ENCODE measurements around the gene POLR2F. TPM values are rescaled to one million over a fixed set of nuclear protein-coding genes. Genes with fewer than 3 reads are reported as not detected.
"Not testable (repeated sequence)": the region's sequence is repeated elsewhere in the genome, so short reads cannot be mapped to it uniquely, and the experiment has no call there.

The POLR2F gene
- total RNA-seq, 4 donors from 2014 or later: 45.7 to 93.0 (median 72.1) TPM

GRCh38 chr22:37951305-37951704 is 2.2 kb upstream of the POLR2F start:
- Histone ChIP-seq H3K4me1 (peaks cover 15 to 36% (median 28%) of the 10 kb centered on the region in 4 donors), H3K4me3 (no peak overlapping the region), H3K27ac (replicated peaks in 1 of 4) (no peak overlapping the region), H3K36me3 (peaks cover 0 to 4% (median 2%) of the 10 kb centered on the region in 4 donors), H3K9me3 (no peaks in the 10 kb centered on the region), H3K27me3 (no peaks in the 10 kb centered on the region)
- no peak for DNase-seq (ENCODE audit: extremely low spot score)
- intact Hi-C loops (cut with DNase I): no loop called here
- 37% methylated on average over 8 of the region's 8 CpGs for WGBS
- no peak for TF ChIP-seq CTCF (IDR thresholded peaks at IDR 0.05)
- TF ChIP-seq POLR2AphosphoS5 (IDR thresholded peaks at IDR 0.05): no peak
- no peak for TF ChIP-seq EP300 (IDR thresholded peaks at IDR 0.05)
- no peak for TF ChIP-seq POLR2A (IDR thresholded peaks at IDR 0.05; ENCODE audit: low read depth)

- peak overlapping the region; percentile 83 to 95 (median 86) for H3K4me3 ChIP-seq
- H3K27ac ChIP-seq (replicated peaks in 1 of 4): peak overlapping the region in 3 of 4 donors; percentile 75 to 87 (median 83)
- H3K27me3 ChIP-seq; DNase-seq (ENCODE audit: extremely low spot score); H3K9me3 ChIP-seq; intact Hi-C loops (cut with DNase I): not testable (repeated sequence)
- peaks cover 11 to 18% (median 14%) of the 10 kb centered on the region in 4 donors for H3K36me3 ChIP-seq
- 7% methylated on average over 19 of the region's 20 CpGs for WGBS
- peaks cover 15 to 41% (median 28%) of the 10 kb centered on the region in 4 donors for H3K4me1 ChIP-seq
These were observed 870 bp upstream of the POLR2F start for GRCh38 chr22:37952629-37953028.

- intact Hi-C loops (cut with DNase I): no loop called here
- H3K4me3 ChIP-seq: peak overlapping the region; percentile 83 to 95 (median 86)
- H3K9me3 ChIP-seq: no peaks in the 10 kb centered on the region
- H3K27ac ChIP-seq (replicated peaks in 1 of 4): peak overlapping the region; percentile 75 to 87 (median 80)
- peaks cover 15 to 45% (median 28%) of the 10 kb centered on the region in 4 donors for H3K4me1 ChIP-seq
- H3K36me3 ChIP-seq: peaks cover 15 to 22% (median 18%) of the 10 kb centered on the region in 4 donors
- TF ChIP-seq EP300 (IDR thresholded peaks at IDR 0.05): no peak
- no peak for TF ChIP-seq POLR2AphosphoS5 (IDR thresholded peaks at IDR 0.05)
- TF ChIP-seq POLR2A (IDR thresholded peaks at IDR 0.05; ENCODE audit: low read depth): no peak
- TF ChIP-seq CTCF (IDR thresholded peaks at IDR 0.05): no peak
- no peak for DNase-seq (ENCODE audit: extremely low spot score)
- H3K27me3 ChIP-seq: no peaks in the 10 kb centered on the region
- WGBS: 3% methylated on average over 12 of the region's 13 CpGs
These were observed 450 bp upstream of the POLR2F start for GRCh38 chr22:37953062-37953436.

- Histone ChIP-seq H3K27ac (replicated peaks in 1 of 4) (no peak overlapping the region), H3K4me3 (peak overlapping the region; percentile 83 to 95 (median 86)), H3K27me3 (no peaks in the 10 kb centered on the region), H3K36me3 (peaks cover 28 to 38% (median 35%) of the 10 kb centered on the region in 4 donors), H3K4me1 (peaks cover 15 to 45% (median 28%) of the 10 kb centered on the region in 4 donors), H3K9me3 (no peaks in the 10 kb centered on the region)
- WGBS: 69% methylated on average over 4 of the region's 4 CpGs
- TF ChIP-seq EP300 (IDR thresholded peaks at IDR 0.05) (no peak), POLR2AphosphoS5 (IDR thresholded peaks at IDR 0.05) (no peak), CTCF (IDR thresholded peaks at IDR 0.05) (no peak), POLR2A (IDR thresholded peaks at IDR 0.05; ENCODE audit: low read depth) (no peak)
- intact Hi-C loops (cut with DNase I): no loop called here
- DNase-seq (ENCODE audit: extremely low spot score): no peak
These were observed 1.2 kb downstream of the POLR2F start for GRCh38 chr22:37954686-37955085.

- DNase-seq (ENCODE audit: extremely low spot score); H3K4me3 ChIP-seq; H3K27me3 ChIP-seq; intact Hi-C loops (cut with DNase I); H3K9me3 ChIP-seq; H3K27ac ChIP-seq (replicated peaks in 1 of 4): not testable (repeated sequence)
- WGBS: 80% methylated on average over 15 of the region's 15 CpGs
- H3K4me1 ChIP-seq: peaks cover 15 to 45% (median 28%) of the 10 kb centered on the region in 4 donors
- peaks cover 40 to 50% (median 47%) of the 10 kb centered on the region in 4 donors for H3K36me3 ChIP-seq
These were observed 2.4 kb downstream of the POLR2F start for GRCh38 chr22:37955825-37956397.

- TF ChIP-seq POLR2A (IDR thresholded peaks at IDR 0.05; ENCODE audit: low read depth) (no peak), CTCF (IDR thresholded peaks at IDR 0.05) (no peak), EP300 (IDR thresholded peaks at IDR 0.05) (no peak), POLR2AphosphoS5 (IDR thresholded peaks at IDR 0.05) (no peak)
- no peak overlapping the region for H3K4me3 ChIP-seq
- 79% methylated on average over 4 of the region's 4 CpGs for WGBS
These were observed 3.7 kb downstream of the POLR2F start for GRCh38 chr22:37957232-37957631.

More at GRCh38 chr22:37957232-37957631, 3.7 kb downstream of the POLR2F start:
- Histone ChIP-seq H3K4me1 (peaks cover 15 to 41% (median 27%) of the 10 kb centered on the region in 4 donors), H3K27me3 (no peaks in the 10 kb centered on the region), H3K9me3 (no peaks in the 10 kb centered on the region), H3K27ac (replicated peaks in 1 of 4) (no peak overlapping the region), H3K36me3 (peaks cover 53 to 64% (median 60%) of the 10 kb centered on the region in 4 donors)
- DNase-seq (ENCODE audit: extremely low spot score): no peak
- intact Hi-C loops (cut with DNase I): no loop called here
